Measurements from ENCODE around the gene FAM43B. TPM values are rescaled to one million over a fixed set of nuclear protein-coding genes. Genes with fewer than 3 reads are reported as not detected.

The FAM43B gene
- total RNA-seq, 1 donor from 2014 or later = 1.9 TPM

GRCh38 chr1:20538760-20539551 lies 13.4 kb upstream of the FAM43B start:
- intact Hi-C loops (cut with micrococcal nuclease) = no loop called here
- Histone ChIP-seq H3K27ac (replicated peaks) (no peak overlapping the region), H3K27me3 (ENCODE audit: low read depth) (peaks cover 42% of the 10 kb centered on the region), H3K4me3 (no peak overlapping the region), H3K36me3 (no peaks in the 10 kb centered on the region), H3K4me1 (peaks cover 12% of the 10 kb centered on the region), H3K9me3 (replicated peaks) (no peaks in the 10 kb centered on the region)
- TF ChIP-seq CTCF (IDR thresholded peaks at IDR 0.05; ENCODE audit: borderline replicate concordance) = no peak
- DNase-seq = no peak

GRCh38 chr1:20540281-20540680 lies 12.1 kb upstream of the FAM43B start:
- H3K27ac ChIP-seq (replicated peaks) = no peak overlapping the region
- H3K9me3 ChIP-seq (replicated peaks) = no peaks in the 10 kb centered on the region
- H3K4me1 ChIP-seq = no peaks in the 10 kb centered on the region
- TF ChIP-seq CTCF (IDR thresholded peaks at IDR 0.05; ENCODE audit: borderline replicate concordance) = no peak
- intact Hi-C loops (cut with micrococcal nuclease) = no loop called here
- H3K36me3 ChIP-seq = no peaks in the 10 kb centered on the region
- no peak overlapping the region for H3K4me3 ChIP-seq
- peaks cover 48% of the 10 kb centered on the region for H3K27me3 ChIP-seq (ENCODE audit: low read depth)
- no peak for DNase-seq

- Histone ChIP-seq H3K9me3 (replicated peaks) (no peaks in the 10 kb centered on the region), H3K4me1 (peaks cover 8% of the 10 kb centered on the region), H3K27me3 (ENCODE audit: low read depth) (peaks cover 94% of the 10 kb centered on the region), H3K4me3 (no peak overlapping the region), H3K36me3 (no peaks in the 10 kb centered on the region), H3K27ac (replicated peaks) (no peak overlapping the region)
- no peak for TF ChIP-seq CTCF (IDR thresholded peaks at IDR 0.05; ENCODE audit: borderline replicate concordance)
- intact Hi-C loops (cut with micrococcal nuclease) = no loop called here
- DNase-seq = no peak
These were observed 5.7 kb upstream of the FAM43B start for GRCh38 chr1:20546637-20547036.

GRCh38 chr1:20551161-20551560 lies 1.2 kb upstream of the FAM43B start:
- Histone ChIP-seq H3K27me3 (ENCODE audit: low read depth) (peaks cover 88% of the 10 kb centered on the region), H3K36me3 (no peaks in the 10 kb centered on the region), H3K27ac (replicated peaks) (peak overlapping the region; percentile 71), H3K9me3 (replicated peaks) (no peaks in the 10 kb centered on the region), H3K4me3 (peak overlapping the region; percentile 67), H3K4me1 (peaks cover 49% of the 10 kb centered on the region)
- TF ChIP-seq CTCF (IDR thresholded peaks at IDR 0.05; ENCODE audit: borderline replicate concordance) = no peak
- no peak for DNase-seq
- intact Hi-C loops (cut with micrococcal nuclease) = no loop called here

- Histone ChIP-seq H3K36me3 (no peaks in the 10 kb centered on the region), H3K4me1 (peaks cover 50% of the 10 kb centered on the region), H3K27me3 (ENCODE audit: low read depth) (peaks cover 72% of the 10 kb centered on the region), H3K27ac (replicated peaks) (peak overlapping the region; percentile 71), H3K4me3 (peak overlapping the region; percentile 67), H3K9me3 (replicated peaks) (no peaks in the 10 kb centered on the region)
- no peak for DNase-seq
- intact Hi-C loops (cut with micrococcal nuclease) = no loop called here
- TF ChIP-seq CTCF (IDR thresholded peaks at IDR 0.05; ENCODE audit: borderline replicate concordance) = no peak
These were observed 514 bp downstream of the FAM43B start for GRCh38 chr1:20552728-20553445.
